GM23338 (cell line): Measurements from ENCODE around the gene CCNA1. TPM values are rescaled to one million over a fixed set of nuclear protein-coding genes. Genes with fewer than 3 reads are reported as not detected.

Experiments used
- ATAC-seq: fragments of 200-7000 bp; cut with Tn5 transposase; 3 replicates; pipeline ENCODE4 v1.9.1; 2020
- DNase-seq: peaks from one replicate; pipeline ENCODE4 v3.0.0-alpha.2; 2015; ENCODE audit warnings: low spot score
- H2AFZ ChIP-seq: fragments of 200-600 bp; sonication (generic); 2 replicates; pipeline ENCODE4 v1.8.0; 2016; ENCODE audit warnings: antibody characterized with exemption, mild to moderate bottlenecking, moderate library complexity
- H3F3A ChIP-seq: fragments of 200-600 bp; sonication (generic); replicated peaks from 2 replicates; pipeline ENCODE4 v1.8.0; 2017; ENCODE audit warnings: antibody characterized with exemption, mixed run types, low read depth
- H3K27ac ChIP-seq: fragments of 200-600 bp; sonication (generic); 2 replicates; pipeline ENCODE4 v1.6.1; 2016; ENCODE audit warnings: low read depth
- H3K27me3 ChIP-seq: fragments of 200-600 bp; sonication (generic); 2 replicates; pipeline ENCODE4 v1.8.0; 2016; ENCODE audit warnings: mild to moderate bottlenecking, mixed run types, moderate library complexity; ENCODE audit not compliant: insufficient read depth
- H3K36me3 ChIP-seq: fragments of 200-600 bp; sonication (generic); 2 replicates; pipeline ENCODE4 v1.8.0; 2016; ENCODE audit warnings: mild to moderate bottlenecking; ENCODE audit not compliant: insufficient read depth
- H3K4me1 ChIP-seq: fragments of 200-600 bp; sonication (generic); 2 replicates; pipeline ENCODE4 v1.8.0; 2016; ENCODE audit warnings: mild to moderate bottlenecking, moderate library complexity; ENCODE audit not compliant: insufficient read depth
- H3K4me2 ChIP-seq: fragments of 200-600 bp; sonication (generic); 2 replicates; pipeline ENCODE4 v1.7.1; 2017; ENCODE audit warnings: mixed run types
- H3K4me3 ChIP-seq: fragments of 200-600 bp; sonication (generic); 2 replicates; pipeline ENCODE4 v1.6.1; 2016; ENCODE audit warnings: mixed run types
- H3K79me2 ChIP-seq: fragments of 200-600 bp; sonication (generic); replicated peaks from 2 replicates; pipeline ENCODE4 v1.8.0; 2017; ENCODE audit warnings: mild to moderate bottlenecking; ENCODE audit not compliant: insufficient read depth
- H3K9me2 ChIP-seq: fragments of 200-600 bp; sonication (generic); 2 replicates; pipeline ENCODE4 v1.8.0; 2017; ENCODE audit not compliant: insufficient read depth
- H4K20me1 ChIP-seq: fragments of 200-600 bp; sonication (generic); replicated peaks from 2 replicates; pipeline ENCODE4 v1.8.0; 2017; ENCODE audit warnings: mild to moderate bottlenecking; ENCODE audit not compliant: insufficient read depth
- H3K27ac Mint-ChIP-seq: 2 replicates; pipeline ENCODE4 v1.8.0; 2020; ENCODE audit warnings: inconsistent platforms, mild to moderate bottlenecking, moderate library complexity, mixed read lengths
- H3K27me3 Mint-ChIP-seq: 3 replicates; pipeline ENCODE4 v1.8.0; 2022; ENCODE audit warnings: low read depth, mild to moderate bottlenecking, moderate library complexity, mixed read lengths, inconsistent platforms; ENCODE audit not compliant: insufficient read depth, poor library complexity
- H3K36me3 Mint-ChIP-seq: 3 replicates; pipeline ENCODE4 v1.8.0; 2021; ENCODE audit warnings: low read depth, mild to moderate bottlenecking, inconsistent platforms, moderate library complexity, mixed read lengths
- H3K4me1 Mint-ChIP-seq: 3 replicates; pipeline ENCODE4 v1.8.0; 2020; ENCODE audit warnings: mild to moderate bottlenecking, inconsistent platforms, mixed read lengths
- H3K4me3 Mint-ChIP-seq: 3 replicates; pipeline ENCODE4 v1.8.0; 2021; ENCODE audit warnings: moderate library complexity, mild to moderate bottlenecking, inconsistent platforms, mixed read lengths
- H3K9me3 Mint-ChIP-seq: 3 replicates; pipeline ENCODE4 v1.8.0; 2020; ENCODE audit warnings: moderate library complexity, mild to moderate bottlenecking, inconsistent platforms, mixed read lengths
- CTCF ChIP-seq, 2 experiments: fragments of 200-600 bp in 1 of 2; sonication (generic) in 1 of 2; conservative IDR thresholded peaks; 2 replicates each; pipeline versions ENCODE4 v1.5.1 to v1.6.1; 2016 to 2017; ENCODE audit warnings: antibody characterized with exemption in 2 of 2, low read depth in 2 of 2, mild to moderate bottlenecking in 2 of 2, moderate library complexity in 1 of 2
- EZH2phosphoT487 ChIP-seq: fragments of 200-600 bp; sonication (generic); IDR thresholded peaks from one replicate; pipeline ENCODE4 v1.8.1; 2018; ENCODE audit warnings: antibody characterized with exemption; ENCODE audit not compliant: unreplicated experiment
- JUNB ChIP-seq: IDR thresholded peaks from one replicate; pipeline ENCODE4 v1.6.1; 2016; ENCODE audit warnings: antibody characterized with exemption; ENCODE audit not compliant: unreplicated experiment
- POLR2AphosphoS5 ChIP-seq: IDR thresholded peaks from 2 replicates; pipeline ENCODE4 v1.6.1; 2016; ENCODE audit warnings: antibody characterized with exemption, low read depth
- REST ChIP-seq: IDR thresholded peaks from one replicate; pipeline ENCODE4 v1.6.1; 2018; ENCODE audit warnings: antibody characterized with exemption; ENCODE audit not compliant: unreplicated experiment
- polyA plus RNA-seq: library from polyadenylated mRNA; unstranded; fragments of >200 nt; fragmentation: Nextera tagmentation; extraction: Ambion mirVana; gene quantifications from 2 replicates; pipeline ENCODE4 v1.2.1, GENCODE V29; 2016
- total RNA-seq: library from RNA; depleted of rRNA; stranded (reverse); fragments of >200 nt; shearing (Covaris generic); gene quantifications from 2 replicates; pipeline ENCODE4 v1.2.3, GENCODE V29; 2014

CCNA1 gene
- total and polyA plus RNA-seq, 2 experiments from 2014 or later: 3.8 to 7.4 TPM

GRCh38 chr13:36475468-36475867, 43.2 kb downstream of the CCNA1 start:
- no peaks in the 10 kb centered on the region for H3K4me1 ChIP-seq
- Mint-ChIP-seq H3K27me3 (peaks cover 3% of the 10 kb centered on the region), H3K4me3 (no peak overlapping the region), H3K36me3 (peaks cover 37% of the 10 kb centered on the region), H3K9me3 (peaks cover 49% of the 10 kb centered on the region), H3K4me1 (no peaks in the 10 kb centered on the region), H3K27ac (no peak overlapping the region)
- no peaks in the 10 kb centered on the region for H3K27me3 ChIP-seq
- TF ChIP-seq CTCF (conservative IDR thresholded peaks at IDR 0.05; ENCODE audit: low read depth in 2 of 2) (peak; percentile 67 to 80), EZH2phosphoT487 (no peak)
- no peak overlapping the region for H3K4me2 ChIP-seq
- DNase-seq (peak; percentile 75), ATAC-seq (peak; percentile 89)
- H3K36me3 ChIP-seq: no peaks in the 10 kb centered on the region; the same call in none of the 2 replicates
- H3K4me3 ChIP-seq: no peak overlapping the region
- H2AFZ ChIP-seq: no peak overlapping the region
- H4K20me1 ChIP-seq: no peaks in the 10 kb centered on the region
- H3F3A ChIP-seq: no peaks in the 10 kb centered on the region
- no peak overlapping the region for H3K27ac ChIP-seq
- no peaks in the 10 kb centered on the region for H3K79me2 ChIP-seq
- no peaks in the 10 kb centered on the region for H3K9me2 ChIP-seq

- peaks cover 6% of the 10 kb centered on the region; the same call in 2 of the 3 replicates for H3K4me1 Mint-ChIP-seq
- Histone ChIP-seq H3K4me1 (no peaks in the 10 kb centered on the region; the same call in 1 of the 2 replicates), H3K27ac (no peak overlapping the region), H3K36me3 (no peaks in the 10 kb centered on the region; the same call in none of the 2 replicates), H3K9me2 (no peaks in the 10 kb centered on the region), H3K4me2 (no peak overlapping the region), H3K27me3 (no peaks in the 10 kb centered on the region), H3F3A (no peaks in the 10 kb centered on the region), H2AFZ (no peak overlapping the region), H3K4me3 (no peak overlapping the region), H3K79me2 (no peaks in the 10 kb centered on the region), H4K20me1 (no peaks in the 10 kb centered on the region)
- H3K27ac Mint-ChIP-seq: no peak overlapping the region
- H3K9me3 Mint-ChIP-seq: peaks cover 40% of the 10 kb centered on the region
- no peak for DNase-seq
- H3K27me3 Mint-ChIP-seq: no peaks in the 10 kb centered on the region
- TF ChIP-seq POLR2AphosphoS5 (no peak), JUNB (no peak), REST (no peak)
- H3K36me3 Mint-ChIP-seq: peaks cover 34% of the 10 kb centered on the region
- H3K4me3 Mint-ChIP-seq: no peak overlapping the region
- no peak for ATAC-seq
Measured at GRCh38 chr13:36476661-36477060, 44.4 kb downstream of the CCNA1 start.
